Left ventricle myocardium inferior (tissue), 1 donor: ENCODE data around the gene PLAC1. TPM values are rescaled to one million over a fixed set of nuclear protein-coding genes. Genes with fewer than 3 reads are reported as not detected.

Experiments used
- DNase-seq: peaks from one replicate; pipeline ENCODE4 v3.0.0-alpha.2; 2020
- H3K27ac ChIP-seq: fragments of 200-600 bp; replicated peaks from 2 replicates; pipeline ENCODE4 v1.8.0; 2021
- H3K27me3 ChIP-seq: fragments of 200-600 bp; 2 replicates; pipeline ENCODE4 v1.8.0; 2021; ENCODE audit warnings: low read depth
- H3K36me3 ChIP-seq: fragments of 200-600 bp; 2 replicates; pipeline ENCODE4 v1.8.0; 2021
- H3K4me1 ChIP-seq: fragments of 200-600 bp; 2 replicates; pipeline ENCODE4 v1.8.0; 2021
- H3K4me3 ChIP-seq: fragments of 200-600 bp; 2 replicates; pipeline ENCODE4 v1.8.0; 2021; ENCODE audit warnings: mild to moderate bottlenecking, moderate library complexity
- H3K9me3 ChIP-seq: fragments of 200-600 bp; replicated peaks from 2 replicates; pipeline ENCODE4 v1.8.0; 2021
- CTCF ChIP-seq: fragments of 200-600 bp; IDR thresholded peaks from 2 replicates; pipeline ENCODE4 v1.8.0; 2021; ENCODE audit warnings: antibody characterized with exemption, mild to moderate bottlenecking, borderline replicate concordance
- intact Hi-C: fragments of 100-400 bp; cut with micrococcal nuclease; formaldehyde crosslinking; loops from one replicate; pipeline ENCODE4 v1.11.0; 2022
- total RNA-seq: library from RNA; stranded (reverse); fragmentation: NEBNext Ultra II Directional; extraction: Animal tissue kit (Norgen Biotek cat#: 25700); gene quantifications from one replicate; pipeline ENCODE4 v1.2.1, GENCODE V29; 2021
- donor health status: DM: no; HTN: yes; CAD: no; lungs with severe emphysema.

PLAC1 gene
- total RNA-seq, 1 donor from 2014 or later: not detected

GRCh38 chrX:134591502-134591901 lies 66.8 kb downstream of the PLAC1 start:
- Histone ChIP-seq H3K27ac (no peak overlapping the region), H3K4me1 (no peaks in the 10 kb centered on the region), H3K9me3 (no peaks in the 10 kb centered on the region), H3K27me3 (no peaks in the 10 kb centered on the region), H3K36me3 (no peaks in the 10 kb centered on the region), H3K4me3 (no peak overlapping the region)
- intact Hi-C loops: loop anchor here (10.0 kb wide), 1 partner anchor 57 kb away; no protein-coding TSS in a partner anchor
- no peak for TF ChIP-seq CTCF
- DNase-seq: no peak

- intact Hi-C loops: no loop called here
These were observed 69.5 kb downstream of the PLAC1 start for GRCh38 chrX:134588806-134589205.

GRCh38 chrX:134580907-134581306 lies 77.4 kb downstream of the PLAC1 start:
- Histone ChIP-seq H3K27ac (peak overlapping the region; percentile 27), H3K36me3 (no peaks in the 10 kb centered on the region), H3K4me1 (no peaks in the 10 kb centered on the region), H3K9me3 (no peaks in the 10 kb centered on the region), H3K27me3 (no peaks in the 10 kb centered on the region), H3K4me3 (no peak overlapping the region)
- no peak for TF ChIP-seq CTCF
- intact Hi-C loops: no loop called here
- DNase-seq: no peak

More at GRCh38 chrX:134588806-134589205, 69.5 kb downstream of the PLAC1 start:
- TF ChIP-seq CTCF: no peak
- no peaks in the 10 kb centered on the region for H3K27me3 ChIP-seq
- no peaks in the 10 kb centered on the region for H3K36me3 ChIP-seq
- H3K9me3 ChIP-seq: no peaks in the 10 kb centered on the region
- no peaks in the 10 kb centered on the region for H3K4me1 ChIP-seq
- no peak overlapping the region for H3K27ac ChIP-seq
- DNase-seq: no peak
- no peak overlapping the region for H3K4me3 ChIP-seq

- no peak for TF ChIP-seq CTCF
- H3K27me3 ChIP-seq: no peaks in the 10 kb centered on the region
- intact Hi-C loops: no loop called here
- DNase-seq: no peak
- no peak overlapping the region for H3K4me3 ChIP-seq
- H3K4me1 ChIP-seq: peaks cover 20% of the 10 kb centered on the region
- no peaks in the 10 kb centered on the region for H3K9me3 ChIP-seq
- no peak overlapping the region for H3K27ac ChIP-seq
- no peaks in the 10 kb centered on the region for H3K36me3 ChIP-seq
These were observed 84.6 kb downstream of the PLAC1 start for GRCh38 chrX:134573683-134574035.

GRCh38 chrX:134572816-134573682 lies 85.2 kb downstream of the PLAC1 start:
- TF ChIP-seq CTCF: no peak
- H3K27me3 ChIP-seq: no peaks in the 10 kb centered on the region

More at GRCh38 chrX:134572816-134573682, 85.2 kb downstream of the PLAC1 start:
- no peak for DNase-seq
- intact Hi-C loops: no loop called here
- Histone ChIP-seq H3K4me1 (peaks cover 20% of the 10 kb centered on the region), H3K4me3 (no peak overlapping the region), H3K27ac (no peak overlapping the region), H3K36me3 (no peaks in the 10 kb centered on the region), H3K9me3 (no peaks in the 10 kb centered on the region)
